ENCODE measurements around the gene CCL2. TPM values are rescaled to one million over a fixed set of nuclear protein-coding genes. Genes with fewer than 3 reads are reported as not detected.

The CCL2 gene
- total and polyA plus RNA-seq, 2 of the 8 experiments (the other 6 are each of a cell fraction or from before 2014, with no cell fraction given), result 3.0 to 3.7 TPM

- TF ChIP-seq CHD7 (IDR thresholded peaks at IDR 0.05; ENCODE audit: insufficient replicate concordance, low read length) (no peak), RFX5 (IDR thresholded peaks at IDR 0.05; ENCODE audit: borderline replicate concordance, low read depth, low read length) (no peak), NANOG (IDR thresholded peaks at IDR 0.05; ENCODE audit: insufficient read depth, low read depth, low read length, poor library complexity, severe bottlenecking) (no peak), RAD21 (IDR thresholded peaks at IDR 0.05 in 1 of 2, conservative IDR thresholded peaks at IDR 0.05 in 1 of 2; ENCODE audit: low read depth in 2 of 2, low read length in 2 of 2) (no peak), JUND (IDR thresholded peaks at IDR 0.05; ENCODE audit: low read length) (no peak), CREB1 (IDR thresholded peaks at IDR 0.05) (no peak), MAFK (IDR thresholded peaks at IDR 0.05; ENCODE audit: low read depth, low read length) (no peak), RBBP5 (IDR thresholded peaks at IDR 0.05; ENCODE audit: borderline replicate concordance, low read depth, low read length) (no peak), YY1 (IDR thresholded peaks at IDR 0.05; ENCODE audit: low read depth, low read length) (no peak), SP1 (IDR thresholded peaks at IDR 0.05; ENCODE audit: low read depth, low read length) (no peak), BCL11A (IDR thresholded peaks at IDR 0.05; ENCODE audit: low read depth in 2 of 2, low read length in 2 of 2) (no peak)
Measured at GRCh38 chr17:34226011-34226743, 28.9 kb upstream of the CCL2 start (continued).
